ENCODE results near the gene FTCDNL1.

DNA sequence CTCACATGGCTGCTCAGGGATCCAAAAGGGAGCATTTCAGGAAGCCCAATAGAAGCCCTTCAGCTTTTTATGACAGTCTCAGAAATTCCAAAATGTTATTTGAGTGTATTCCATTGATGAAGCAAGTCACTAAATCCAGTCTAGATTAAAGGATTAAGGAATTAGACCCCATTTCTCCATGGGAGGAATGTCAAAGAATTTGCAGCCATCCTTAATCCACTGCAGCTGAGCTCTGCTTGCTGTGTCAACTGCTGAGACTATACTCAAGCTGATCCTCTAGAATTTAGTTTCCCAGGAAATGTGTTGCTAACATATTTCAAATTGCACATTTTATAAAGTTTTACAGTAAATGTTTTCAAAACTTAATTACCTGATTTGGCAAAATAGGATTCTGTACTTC lies 31.7 kb upstream of the FTCDNL1 start:
- TF ChIP-seq, protein P1, sequence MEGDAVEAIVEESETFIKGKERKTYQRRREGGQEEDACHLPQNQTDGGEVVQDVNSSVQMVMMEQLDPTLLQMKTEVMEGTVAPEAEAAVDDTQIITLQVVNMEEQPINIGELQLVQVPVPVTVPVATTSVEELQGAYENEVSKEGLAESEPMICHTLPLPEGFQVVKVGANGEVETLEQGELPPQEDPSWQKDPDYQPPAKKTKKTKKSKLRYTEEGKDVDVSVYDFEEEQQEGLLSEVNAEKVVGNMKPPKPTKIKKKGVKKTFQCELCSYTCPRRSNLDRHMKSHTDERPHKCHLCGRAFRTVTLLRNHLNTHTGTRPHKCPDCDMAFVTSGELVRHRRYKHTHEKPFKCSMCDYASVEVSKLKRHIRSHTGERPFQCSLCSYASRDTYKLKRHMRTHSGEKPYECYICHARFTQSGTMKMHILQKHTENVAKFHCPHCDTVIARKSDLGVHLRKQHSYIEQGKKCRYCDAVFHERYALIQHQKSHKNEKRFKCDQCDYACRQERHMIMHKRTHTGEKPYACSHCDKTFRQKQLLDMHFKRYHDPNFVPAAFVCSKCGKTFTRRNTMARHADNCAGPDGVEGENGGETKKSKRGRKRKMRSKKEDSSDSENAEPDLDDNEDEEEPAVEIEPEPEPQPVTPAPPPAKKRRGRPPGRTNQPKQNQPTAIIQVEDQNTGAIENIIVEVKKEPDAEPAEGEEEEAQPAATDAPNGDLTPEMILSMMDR (IDR thresholded peaks at IDR 0.05) = no peak
- no peak for TF ChIP-seq POLR2A (IDR thresholded peaks at IDR 0.05)
